ENCODE results near the gene ACADSB.
A peak's percentile ranks its signal among the peaks of the same experiment; 100 is the strongest.

The ACADSB gene

GRCh38 chr10:123100030-123100762 lies 91.4 kb downstream of the ACADSB start:
- DNase-seq (ENCODE audit: low read depth, low spot score), result peak; percentile 7

GRCh38 chr10:123101872-123102271 lies 93.1 kb downstream of the ACADSB start:
- no peak for DNase-seq (ENCODE audit: low read depth, low spot score)

GRCh38 chr10:123102673-123103072 lies 93.9 kb downstream of the ACADSB start:
- no peak for DNase-seq (ENCODE audit: low read depth, low spot score)

- DNase-seq (ENCODE audit: low read depth, low spot score), result no peak
Observed at GRCh38 chr10:123103944-123104343, 95.1 kb downstream of the ACADSB start.

All from astrocyte of the hippocampus (primary cell).